Small intestine (tissue), 7 donors: ENCODE measurements around the gene GJA4. TPM values are rescaled to one million over a fixed set of nuclear protein-coding genes. Genes with fewer than 3 reads are reported as not detected.

Experiments
- DNase-seq, 2 donors: peaks; one replicate each; pipeline versions ENCODE4 v3.0.0 to v3.0.0-alpha.2; 2013
- FAIRE-seq: peaks from 2 replicates; lab custom pipeline; 2012; peaks lifted over from hg19 to GRCh38; lab: Jason Lieb, UNC
- H3K27ac ChIP-seq, 3 donors: one replicate each; pipeline ENCODE4 v1.5.1; 2013; ENCODE audit warnings: low read length in 2 of 3, mild to moderate bottlenecking in 2 of 3, control low read depth in 1 of 3, inconsistent platforms in 1 of 3, low read depth in 1 of 3, moderate library complexity in 1 of 3
- H3K27me3 ChIP-seq, 3 donors: one replicate each; pipeline ENCODE4 v1.6.1; 2013; ENCODE audit warnings: low read length in 3 of 3, inconsistent platforms in 1 of 3; ENCODE audit not compliant: control insufficient read depth in 3 of 3, insufficient read depth in 3 of 3
- H3K36me3 ChIP-seq, 3 donors: one replicate each; pipeline ENCODE4 v1.6.1; 2013; ENCODE audit warnings: low read length in 3 of 3, inconsistent platforms in 1 of 3, low read depth in 1 of 3, mild to moderate bottlenecking in 1 of 3, moderate library complexity in 1 of 3; ENCODE audit not compliant: control insufficient read depth in 3 of 3, insufficient read depth in 2 of 3
- H3K4me1 ChIP-seq, 3 donors: one replicate each; pipeline ENCODE4 v1.6.1; 2013; ENCODE audit warnings: low read length in 2 of 3, inconsistent platforms in 1 of 3, low read depth in 1 of 3, mild to moderate bottlenecking in 1 of 3, moderate library complexity in 1 of 3; ENCODE audit not compliant: control insufficient read depth in 3 of 3, insufficient read depth in 2 of 3
- H3K4me3 ChIP-seq, 3 donors: one replicate each; pipeline ENCODE4 v1.5.1; 2013; ENCODE audit warnings: low read length in 3 of 3, control low read depth in 1 of 3, inconsistent platforms in 1 of 3, low read depth in 1 of 3, mild to moderate bottlenecking in 1 of 3, moderate library complexity in 1 of 3
- H3K9me3 ChIP-seq, 2 donors: one replicate each; pipeline ENCODE4 v1.6.1; 2013; ENCODE audit warnings: low read depth in 1 of 2, low read length in 1 of 2; ENCODE audit not compliant: control insufficient read depth in 2 of 2, insufficient read depth in 1 of 2
- WGBS, 3 donors: extraction: QIAGEN DNeasy Blood & Tissue Kit; methylation state at CpG; one replicate each; pipeline ENCODE4 v1.1.7; 2013; 5-methylcytosine and 5-hydroxymethylcytosine counted together
- polyA plus RNA-seq, 4 donors: library from polyadenylated mRNA; stranded (reverse) in 3 of 4; unstranded in 1 of 4; fragments of 200-250 nt in 3 of 4; fragments of 120-200 nt in 1 of 4; gene quantifications; one replicate each; pipeline versions ENCODE4 v1.2.1 to v1.2.3, GENCODE V29; 2013
- donor health status: healthy with polysubstance abuse.
- donor health status: control.
- donor health status: control.
- donor health status: Bipolar disorder and iron deficiency.
- donor health status: healthy.

The GJA4 gene
- polyA plus RNA-seq, 4 donors: 0.81 to 16.8 (median 5.8) TPM; not detected in 1

DNA sequence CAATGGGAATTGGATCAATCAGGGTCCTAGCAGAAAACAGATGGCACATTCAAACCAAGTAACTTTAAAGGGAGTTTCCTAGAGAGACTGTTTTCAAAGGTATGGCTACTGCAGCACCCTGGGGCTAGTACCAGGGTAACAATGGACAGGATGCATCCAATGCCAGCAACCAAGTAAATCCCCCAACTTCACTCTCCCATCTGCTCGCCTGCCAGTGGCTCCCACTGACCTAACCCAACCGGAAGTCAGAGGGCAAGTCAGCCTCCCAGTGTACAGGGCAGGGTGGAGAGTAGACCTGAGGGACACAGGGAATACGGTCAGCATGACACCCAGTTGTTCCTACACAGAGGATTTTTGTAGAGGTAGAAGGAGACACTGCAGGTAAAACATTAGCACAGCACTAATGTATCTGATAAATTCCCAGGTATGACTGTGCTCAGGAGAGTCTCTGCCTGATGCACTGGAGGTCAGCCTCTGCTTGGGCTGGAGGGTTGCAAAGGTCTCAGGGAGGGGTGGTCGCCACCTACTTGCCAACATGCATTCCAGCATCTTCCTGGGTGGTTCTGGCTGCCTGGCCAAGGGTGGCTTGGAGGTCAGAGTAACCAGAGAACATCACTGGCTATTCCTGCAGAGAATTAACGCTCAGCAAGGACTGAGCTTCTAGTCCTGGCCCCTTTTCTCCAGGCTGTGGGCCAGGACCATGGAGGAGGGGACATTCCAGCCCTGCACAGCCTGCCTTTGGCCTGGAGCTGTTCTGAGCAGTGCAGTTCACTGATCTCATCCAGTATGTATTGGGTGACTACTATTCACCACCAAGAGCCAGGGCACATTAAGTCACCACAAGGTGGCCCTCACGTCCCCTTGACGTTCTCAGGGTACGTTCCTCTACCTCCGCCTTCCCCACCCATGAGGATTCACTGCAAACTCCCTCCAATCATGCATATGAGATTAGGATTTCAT is 5.1 kb upstream of the GJA4 start:
- FAIRE-seq (no peak), DNase-seq (no peak)
- Histone ChIP-seq H3K4me1 (peaks cover 0 to 10% (median 0%) of the 10 kb centered on the region in 3 donors), H3K27me3 (peaks cover 0 to 12% (median 3%) of the 10 kb centered on the region in 3 donors), H3K27ac (no peak overlapping the region), H3K4me3 (no peak overlapping the region), H3K9me3 (peaks cover 0 to 7% of the 10 kb centered on the region in 2 donors), H3K36me3 (no peaks in the 10 kb centered on the region)
- WGBS, 3 donors: 40 to 53% (median 49%) methylated on average over 9 of the region's 9 CpGs

DNA sequence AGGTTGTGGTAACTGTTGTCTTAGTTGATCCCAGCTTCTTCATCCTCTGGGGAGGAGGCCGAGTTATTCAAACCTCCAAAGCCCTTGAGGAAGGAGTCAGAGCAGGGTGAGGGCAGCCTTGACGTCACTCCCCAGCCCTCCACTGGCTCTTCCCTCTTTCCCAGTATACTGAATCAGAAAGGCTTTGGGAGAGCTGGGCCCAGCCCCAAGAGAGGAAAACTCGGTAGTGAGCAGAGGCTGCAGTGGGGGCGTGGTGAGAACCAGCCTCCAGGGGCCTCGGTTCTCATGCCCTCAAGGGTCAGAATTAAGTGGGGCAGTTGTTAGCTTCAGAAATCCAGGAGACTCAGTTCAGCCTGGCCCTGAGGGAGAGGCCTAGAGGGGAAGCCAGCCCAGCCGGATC is 1.8 kb upstream of the GJA4 start:
- Histone ChIP-seq H3K4me3 (no peak overlapping the region), H3K27me3 (peaks cover 0 to 20% (median 4%) of the 10 kb centered on the region in 3 donors), H3K36me3 (no peaks in the 10 kb centered on the region), H3K9me3 (peaks cover 0 to 7% of the 10 kb centered on the region in 2 donors), H3K4me1 (peaks cover 0 to 4% (median 0%) of the 10 kb centered on the region in 3 donors), H3K27ac (no peak overlapping the region)
- no peak for DNase-seq
- WGBS, 3 donors: 66 to 76% (median 73%) methylated on average over 6 of the region's 6 CpGs
- no peak for FAIRE-seq

DNA sequence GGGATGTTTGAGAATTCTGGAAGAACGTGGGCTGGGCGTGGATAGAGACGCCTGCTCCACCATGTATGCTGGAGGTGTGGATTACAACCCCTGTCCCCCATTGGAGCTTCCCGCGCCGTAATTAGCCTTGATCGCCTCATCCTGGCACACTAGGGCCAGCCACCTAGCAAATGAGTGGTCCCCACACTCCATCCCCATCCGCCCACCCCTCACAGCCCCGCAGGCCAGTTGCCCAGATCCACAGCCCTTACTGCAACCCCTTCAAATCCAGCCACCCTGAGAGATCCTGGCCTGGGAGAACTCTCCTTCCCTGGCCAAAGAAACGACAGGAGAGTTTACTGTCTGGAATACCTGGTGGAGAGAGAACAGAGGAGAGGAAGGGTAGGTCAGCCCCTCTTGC is 375 bp upstream of the GJA4 start:
- no peak overlapping the region for H3K27ac ChIP-seq
- H3K4me1 ChIP-seq: no peaks in the 10 kb centered on the region
- WGBS, 3 donors: 53 to 64% (median 54%) methylated on average over 10 of the region's 10 CpGs
- peaks cover 0 to 20% (median 4%) of the 10 kb centered on the region in 3 donors for H3K27me3 ChIP-seq
- H3K4me3 ChIP-seq: no peak overlapping the region
- DNase-seq (no peak), FAIRE-seq (no peak)
- peaks cover 0 to 7% of the 10 kb centered on the region in 2 donors for H3K9me3 ChIP-seq
- H3K36me3 ChIP-seq: no peaks in the 10 kb centered on the region

DNA sequence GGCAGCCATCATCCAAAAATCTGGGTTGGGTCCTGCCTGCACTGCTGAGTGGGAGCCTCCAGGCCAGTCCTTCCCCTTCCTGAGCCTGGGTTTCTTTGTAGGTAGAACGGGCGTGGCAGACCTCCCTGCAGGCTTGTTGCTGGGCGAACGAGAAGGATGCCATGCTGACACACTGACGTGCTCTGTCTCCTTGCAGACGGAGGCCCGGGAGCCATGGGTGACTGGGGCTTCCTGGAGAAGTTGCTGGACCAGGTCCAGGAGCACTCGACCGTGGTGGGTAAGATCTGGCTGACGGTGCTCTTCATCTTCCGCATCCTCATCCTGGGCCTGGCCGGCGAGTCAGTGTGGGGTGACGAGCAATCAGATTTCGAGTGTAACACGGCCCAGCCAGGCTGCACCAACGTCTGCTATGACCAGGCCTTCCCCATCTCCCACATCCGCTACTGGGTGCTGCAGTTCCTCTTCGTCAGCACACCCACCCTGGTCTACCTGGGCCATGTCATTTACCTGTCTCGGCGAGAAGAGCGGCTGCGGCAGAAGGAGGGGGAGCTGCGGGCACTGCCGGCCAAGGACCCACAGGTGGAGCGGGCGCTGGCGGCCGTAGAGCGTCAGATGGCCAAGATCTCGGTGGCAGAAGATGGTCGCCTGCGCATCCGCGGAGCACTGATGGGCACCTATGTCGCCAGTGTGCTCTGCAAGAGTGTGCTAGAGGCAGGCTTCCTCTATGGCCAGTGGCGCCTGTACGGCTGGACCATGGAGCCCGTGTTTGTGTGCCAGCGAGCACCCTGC is 1.4 kb downstream of the GJA4 start:
- Histone ChIP-seq H3K27ac (no peak overlapping the region), H3K9me3 (peaks cover 0 to 5% of the 10 kb centered on the region in 2 donors), H3K36me3 (no peaks in the 10 kb centered on the region), H3K27me3 (peaks cover 0 to 20% (median 4%) of the 10 kb centered on the region in 3 donors), H3K4me1 (no peaks in the 10 kb centered on the region), H3K4me3 (peak overlapping the region in 1 of 3 donors; percentile 1)
- DNase-seq (no peak), FAIRE-seq (no peak)
- WGBS, 3 donors: 86 to 91% (median 86%) methylated on average over 37 to 40 of the region's 40 CpGs

DNA sequence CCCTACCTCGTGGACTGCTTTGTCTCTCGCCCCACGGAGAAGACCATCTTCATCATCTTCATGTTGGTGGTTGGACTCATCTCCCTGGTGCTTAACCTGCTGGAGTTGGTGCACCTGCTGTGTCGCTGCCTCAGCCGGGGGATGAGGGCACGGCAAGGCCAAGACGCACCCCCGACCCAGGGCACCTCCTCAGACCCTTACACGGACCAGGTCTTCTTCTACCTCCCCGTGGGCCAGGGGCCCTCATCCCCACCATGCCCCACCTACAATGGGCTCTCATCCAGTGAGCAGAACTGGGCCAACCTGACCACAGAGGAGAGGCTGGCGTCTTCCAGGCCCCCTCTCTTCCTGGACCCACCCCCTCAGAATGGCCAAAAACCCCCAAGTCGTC is 2.0 kb downstream of the GJA4 start:
- Histone ChIP-seq H3K4me1 (no peaks in the 10 kb centered on the region), H3K27me3 (peaks cover 0 to 20% (median 4%) of the 10 kb centered on the region in 3 donors), H3K9me3 (peaks cover 0 to 5% of the 10 kb centered on the region in 2 donors), H3K27ac (no peak overlapping the region), H3K36me3 (no peaks in the 10 kb centered on the region), H3K4me3 (no peak overlapping the region)
- FAIRE-seq (no peak), DNase-seq (no peak)
- 83 to 88% (median 84%) methylated on average over 12 of the region's 12 CpGs for WGBS, 3 donors

DNA sequence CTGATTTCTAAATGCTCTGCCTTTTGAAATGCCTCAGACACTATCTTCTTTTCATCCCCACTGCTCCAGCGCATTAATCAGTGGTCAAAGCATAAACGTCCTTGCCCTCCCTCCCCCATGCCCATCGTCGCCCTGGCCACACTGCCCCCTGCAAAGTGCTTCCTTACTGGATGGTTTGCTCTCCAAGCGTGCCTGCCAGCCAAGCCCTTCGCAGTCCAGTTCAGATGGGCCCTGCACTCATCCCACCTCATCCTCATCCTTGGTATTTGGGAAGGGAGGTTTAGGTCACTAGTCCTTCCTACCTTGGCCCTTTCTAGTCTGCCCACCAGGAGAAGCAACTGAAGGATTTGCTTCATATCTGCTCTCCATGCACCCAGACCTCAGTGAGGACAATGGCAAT is 3.1 kb downstream of the GJA4 start:
- FAIRE-seq (no peak), DNase-seq (no peak)
- WGBS, 3 donors: 79 to 85% (median 81%) methylated on average over 6 of the region's 6 CpGs
- no peaks in the 10 kb centered on the region for H3K4me1 ChIP-seq
- H3K4me3 ChIP-seq: no peak overlapping the region
- peaks cover 0 to 20% (median 4%) of the 10 kb centered on the region in 3 donors for H3K27me3 ChIP-seq
- H3K36me3 ChIP-seq: no peaks in the 10 kb centered on the region
- H3K27ac ChIP-seq: no peak overlapping the region
- H3K9me3 ChIP-seq: no peaks in the 10 kb centered on the region

DNA sequence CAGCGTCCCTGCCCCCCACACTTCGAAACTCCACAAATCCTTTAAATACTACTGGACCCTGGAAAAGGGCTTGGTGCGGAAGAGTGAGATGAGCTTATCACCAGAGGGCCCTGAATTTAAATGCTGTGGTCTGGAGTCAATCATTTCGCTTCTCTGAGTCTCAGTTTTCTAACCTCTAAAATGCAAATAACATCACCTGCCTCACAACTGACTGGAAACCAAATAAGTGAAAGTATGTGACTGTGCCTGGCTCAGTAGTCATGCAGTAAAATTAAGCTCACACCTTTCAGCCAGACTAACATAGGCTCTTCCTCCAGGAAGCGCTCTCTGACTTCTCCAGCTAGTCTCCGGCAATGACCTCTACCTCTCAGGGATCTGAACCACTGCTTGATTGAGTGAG is 4.2 kb downstream of the GJA4 start:
- Histone ChIP-seq H3K36me3 (no peaks in the 10 kb centered on the region), H3K4me3 (no peak overlapping the region), H3K4me1 (no peaks in the 10 kb centered on the region), H3K27me3 (peaks cover 0 to 16% (median 4%) of the 10 kb centered on the region in 3 donors), H3K9me3 (no peaks in the 10 kb centered on the region), H3K27ac (no peak overlapping the region)
- DNase-seq (no peak), FAIRE-seq (no peak)
- WGBS, 3 donors: 79 to 88% (median 84%) methylated on average over 6 of the region's 6 CpGs

DNA sequence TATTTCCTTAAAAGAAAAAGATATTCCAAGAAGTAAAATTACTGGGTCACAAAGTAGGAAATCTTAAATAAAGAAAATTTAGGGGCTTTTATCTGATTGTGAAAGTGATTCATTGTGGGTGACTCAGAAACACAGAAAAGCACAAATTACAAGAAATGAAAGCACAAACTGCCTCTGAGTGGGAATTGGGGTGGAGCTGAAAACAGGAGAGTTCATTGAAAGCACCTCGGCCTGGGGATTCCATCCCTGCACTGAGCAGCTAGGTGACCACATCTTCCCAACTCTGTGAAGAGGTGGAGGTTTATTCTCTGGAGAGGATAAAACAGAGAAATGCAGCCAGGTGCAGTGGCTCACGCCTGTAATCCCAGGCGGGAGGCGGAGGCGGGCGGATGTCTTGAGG is 7.4 kb downstream of the GJA4 start:
- 72 to 88% (median 85%) methylated on average over 6 of the region's 6 CpGs for WGBS, 3 donors
- Histone ChIP-seq H3K9me3 (no peaks in the 10 kb centered on the region), H3K27ac (no peak overlapping the region), H3K36me3 (no peaks in the 10 kb centered on the region), H3K4me1 (no peaks in the 10 kb centered on the region), H3K4me3 (no peak overlapping the region), H3K27me3 (no peaks in the 10 kb centered on the region)
- no peak for FAIRE-seq
- DNase-seq: no peak
